ENCODE results near the gene ADAP1. TPM values are rescaled to one million over a fixed set of nuclear protein-coding genes. Genes with fewer than 3 reads are reported as not detected.

Gene ADAP1
- total and polyA plus RNA-seq, 2 of the 13 experiments (the other 11 are each of a cell fraction or from before 2014, with no cell fraction given), result 10.5 to 24.6 TPM

DNA sequence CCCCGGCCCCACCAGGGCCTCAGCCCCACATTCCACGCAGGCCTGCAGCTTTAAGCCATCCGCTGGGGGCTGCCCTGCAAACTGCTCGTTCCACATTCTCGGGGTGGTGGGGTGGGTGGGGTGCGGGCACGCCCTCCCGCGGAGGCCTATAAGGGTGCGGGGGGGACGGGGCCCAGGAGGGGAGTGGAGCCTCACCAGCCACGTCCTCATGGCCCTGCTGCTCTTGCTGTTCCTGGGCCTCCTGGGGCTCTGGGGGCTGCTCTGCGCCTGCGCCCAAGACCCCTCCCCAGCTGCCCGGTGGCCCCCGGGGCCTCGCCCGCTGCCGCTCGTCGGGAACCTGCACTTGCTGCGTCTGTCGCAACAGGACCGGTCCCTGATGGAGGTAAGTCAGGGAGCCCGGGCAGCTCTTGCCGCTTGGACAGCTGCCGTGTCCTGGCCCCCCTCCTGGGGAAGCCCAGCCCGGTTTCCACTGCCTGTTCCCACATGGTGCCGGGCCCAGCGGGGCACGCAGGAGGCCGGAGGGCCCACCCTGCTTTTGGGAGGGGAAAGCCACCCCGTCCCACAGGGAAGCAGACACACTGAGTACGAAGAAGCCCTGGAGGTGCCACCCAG is 28.6 kb upstream of the ADAP1 start, which contains the start of gene CYP2W1 (continued):
- TF ChIP-seq, protein P1, sequence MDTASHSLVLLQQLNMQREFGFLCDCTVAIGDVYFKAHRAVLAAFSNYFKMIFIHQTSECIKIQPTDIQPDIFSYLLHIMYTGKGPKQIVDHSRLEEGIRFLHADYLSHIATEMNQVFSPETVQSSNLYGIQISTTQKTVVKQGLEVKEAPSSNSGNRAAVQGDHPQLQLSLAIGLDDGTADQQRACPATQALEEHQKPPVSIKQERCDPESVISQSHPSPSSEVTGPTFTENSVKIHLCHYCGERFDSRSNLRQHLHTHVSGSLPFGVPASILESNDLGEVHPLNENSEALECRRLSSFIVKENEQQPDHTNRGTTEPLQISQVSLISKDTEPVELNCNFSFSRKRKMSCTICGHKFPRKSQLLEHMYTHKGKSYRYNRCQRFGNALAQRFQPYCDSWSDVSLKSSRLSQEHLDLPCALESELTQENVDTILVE (CRISPR knock-in tag; IDR thresholded peaks at IDR 0.05), result peak; percentile 28; the same call in 1 of the 2 replicates
- no peak for TF ChIP-seq CBX2 (IDR thresholded peaks at IDR 0.05; ENCODE audit: low read depth, low read length)
- TF ChIP-seq CBX2 (CRISPR knock-in tag; IDR thresholded peaks at IDR 0.05; ENCODE audit: low read depth), result no peak
- TF ChIP-seq ZNF296 (CRISPR knock-in tag; conservative IDR thresholded peaks at IDR 0.05), result no peak
- TF ChIP-seq ZNF570 (CRISPR knock-in tag; IDR thresholded peaks at IDR 0.05; ENCODE audit: borderline replicate concordance), result no peak
- no peak for TF ChIP-seq SETDB1 (CRISPR knock-in tag; IDR thresholded peaks at IDR 0.05; ENCODE audit: borderline replicate concordance)
- TF ChIP-seq, protein P2, sequence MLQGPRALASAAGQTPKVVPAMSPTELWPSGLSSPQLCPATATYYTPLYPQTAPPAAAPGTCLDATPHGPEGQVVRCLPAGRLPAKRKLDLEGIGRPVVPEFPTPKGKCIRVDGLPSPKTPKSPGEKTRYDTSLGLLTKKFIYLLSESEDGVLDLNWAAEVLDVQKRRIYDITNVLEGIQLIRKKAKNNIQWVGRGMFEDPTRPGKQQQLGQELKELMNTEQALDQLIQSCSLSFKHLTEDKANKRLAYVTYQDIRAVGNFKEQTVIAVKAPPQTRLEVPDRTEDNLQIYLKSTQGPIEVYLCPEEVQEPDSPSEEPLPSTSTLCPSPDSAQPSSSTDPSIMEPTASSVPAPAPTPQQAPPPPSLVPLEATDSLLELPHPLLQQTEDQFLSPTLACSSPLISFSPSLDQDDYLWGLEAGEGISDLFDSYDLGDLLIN (CRISPR knock-in tag; IDR thresholded peaks at IDR 0.05; ENCODE audit: borderline replicate concordance), result no peak
- no peak for TF ChIP-seq HNRNPUL1 (IDR thresholded peaks at IDR 0.05; ENCODE audit: low read depth, low read length)
- peak; percentile 36; the same call in 1 of the 2 replicates for TF ChIP-seq ZNF552 (CRISPR knock-in tag; IDR thresholded peaks at IDR 0.05; ENCODE audit: borderline replicate concordance)
- TF ChIP-seq ZSCAN12 (CRISPR knock-in tag; IDR thresholded peaks at IDR 0.05), result no peak
- peak; percentile 73 for TF ChIP-seq POLR2AphosphoS5 (IDR thresholded peaks at IDR 0.05; ENCODE audit: low read depth, low read length)
- TF ChIP-seq NKX3-1 (CRISPR knock-in tag; IDR thresholded peaks at IDR 0.05), result no peak; the same call in 1 of the 2 replicates
- TF ChIP-seq HOXA5 (CRISPR knock-in tag; IDR thresholded peaks at IDR 0.05), result no peak; the same call in 1 of the 2 replicates
- no peak for TF ChIP-seq GLI4 (CRISPR knock-in tag; IDR thresholded peaks at IDR 0.05; ENCODE audit: borderline replicate concordance)
- no peak for TF ChIP-seq ZC3H4 (CRISPR knock-in tag; IDR thresholded peaks at IDR 0.05; ENCODE audit: borderline replicate concordance)
- TF ChIP-seq ZNF354B (CRISPR knock-in tag; IDR thresholded peaks at IDR 0.05), result 0 out of 2 replicates have a peak, but pooled peaks have one; percentile 89
- TF ChIP-seq PITX1 (CRISPR knock-in tag; IDR thresholded peaks at IDR 0.05), result no peak; the same call in 1 of the 2 replicates
- no peak for TF ChIP-seq NFE2L2 (IDR thresholded peaks at IDR 0.05; ENCODE audit: low read length)
- no peak for TF ChIP-seq SMARCE1 (IDR thresholded peaks at IDR 0.05; ENCODE audit: borderline replicate concordance)
- no peak for TF ChIP-seq ZNF589 (CRISPR knock-in tag; conservative IDR thresholded peaks at IDR 0.05)
- peak; percentile 21; the same call in 1 of the 2 replicates for TF ChIP-seq RARA (CRISPR knock-in tag; IDR thresholded peaks at IDR 0.05)
- no peak for TF ChIP-seq SCMH1 (CRISPR knock-in tag; IDR thresholded peaks at IDR 0.05; ENCODE audit: borderline replicate concordance)
- TF ChIP-seq, protein P3, sequence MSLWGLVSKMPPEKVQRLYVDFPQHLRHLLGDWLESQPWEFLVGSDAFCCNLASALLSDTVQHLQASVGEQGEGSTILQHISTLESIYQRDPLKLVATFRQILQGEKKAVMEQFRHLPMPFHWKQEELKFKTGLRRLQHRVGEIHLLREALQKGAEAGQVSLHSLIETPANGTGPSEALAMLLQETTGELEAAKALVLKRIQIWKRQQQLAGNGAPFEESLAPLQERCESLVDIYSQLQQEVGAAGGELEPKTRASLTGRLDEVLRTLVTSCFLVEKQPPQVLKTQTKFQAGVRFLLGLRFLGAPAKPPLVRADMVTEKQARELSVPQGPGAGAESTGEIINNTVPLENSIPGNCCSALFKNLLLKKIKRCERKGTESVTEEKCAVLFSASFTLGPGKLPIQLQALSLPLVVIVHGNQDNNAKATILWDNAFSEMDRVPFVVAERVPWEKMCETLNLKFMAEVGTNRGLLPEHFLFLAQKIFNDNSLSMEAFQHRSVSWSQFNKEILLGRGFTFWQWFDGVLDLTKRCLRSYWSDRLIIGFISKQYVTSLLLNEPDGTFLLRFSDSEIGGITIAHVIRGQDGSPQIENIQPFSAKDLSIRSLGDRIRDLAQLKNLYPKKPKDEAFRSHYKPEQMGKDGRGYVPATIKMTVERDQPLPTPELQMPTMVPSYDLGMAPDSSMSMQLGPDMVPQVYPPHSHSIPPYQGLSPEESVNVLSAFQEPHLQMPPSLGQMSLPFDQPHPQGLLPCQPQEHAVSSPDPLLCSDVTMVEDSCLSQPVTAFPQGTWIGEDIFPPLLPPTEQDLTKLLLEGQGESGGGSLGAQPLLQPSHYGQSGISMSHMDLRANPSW (CRISPR knock-in tag; IDR thresholded peaks at IDR 0.05; ENCODE audit: borderline replicate concordance), result no peak
- TF ChIP-seq ZNF451 (CRISPR knock-in tag; IDR thresholded peaks at IDR 0.05), result 0 out of 2 replicates have a peak, but pooled peaks have one; percentile 29
- no peak for TF ChIP-seq ZNF274 (CRISPR knock-in tag; IDR thresholded peaks at IDR 0.05)
- peak; percentile 66; the same call in 1 of the 2 replicates for TF ChIP-seq ZNF205 (CRISPR knock-in tag; IDR thresholded peaks at IDR 0.05)
- no peak for TF ChIP-seq JARID2 (CRISPR knock-in tag; IDR thresholded peaks at IDR 0.05; ENCODE audit: insufficient replicate concordance)
